SK-N-SH treated with all-trans-retinoic acid at 6 μM for 48 hours (cell line): ENCODE results near the gene SNX15.

Experiments used
- ATAC-seq: fragments of 200-7000 bp; cut with Tn5 transposase; 3 replicates; pipeline ENCODE4 v1.9.1; 2020; ENCODE audit warnings: mild to moderate bottlenecking, moderate library complexity
- ARNTL ChIP-seq: fragments of 450-650 bp; formaldehyde crosslinking; IDR thresholded peaks from 2 replicates; pipeline ENCODE4 v1.5.0; 2020; ENCODE audit warnings: low read depth, mild to moderate bottlenecking, moderate library complexity, borderline replicate concordance
- BACH2 ChIP-seq: fragments of 250-450 bp; sonication (Bioruptor Pico); IDR thresholded peaks from 2 replicates; pipeline ENCODE4 v1.9.0; 2021; ENCODE audit warnings: mild to moderate bottlenecking, borderline replicate concordance
- CREB5 ChIP-seq: fragments of 250-450 bp; sonication (Bioruptor Pico); IDR thresholded peaks from 2 replicates; pipeline ENCODE4 v1.5.1; 2020; ENCODE audit warnings: low read depth, mild to moderate bottlenecking, moderate library complexity
- CSDC2 ChIP-seq: fragments of 250-450 bp; sonication (Bioruptor Pico); IDR thresholded peaks from 2 replicates; pipeline ENCODE4 v1.5.0; 2020; ENCODE audit warnings: mild to moderate bottlenecking, moderate library complexity
- CSRNP3 ChIP-seq: fragments of 250-450 bp; sonication (Bioruptor Pico); IDR thresholded peaks from 2 replicates; pipeline ENCODE4 v1.5.1; 2021; ENCODE audit warnings: mild to moderate bottlenecking, moderate library complexity
- ESRRG ChIP-seq: fragments of 250-450 bp; sonication (Bioruptor Pico); IDR thresholded peaks from 2 replicates; pipeline ENCODE4 v1.6.1; 2021; ENCODE audit warnings: mild to moderate bottlenecking
- GLIS3 ChIP-seq: fragments of 250-450 bp; sonication (Bioruptor Pico); IDR thresholded peaks from 2 replicates; pipeline ENCODE4 v1.5.0; 2020; ENCODE audit warnings: mild to moderate bottlenecking, moderate library complexity
- ISL1 ChIP-seq: fragments of 250-450 bp; sonication (Bioruptor Pico); IDR thresholded peaks from 2 replicates; pipeline ENCODE4 v2.1.2; 2022; ENCODE audit warnings: mild to moderate bottlenecking, moderate library complexity
- OSR1 ChIP-seq: fragments of 250-450 bp; sonication (Bioruptor Pico); IDR thresholded peaks from 2 replicates; pipeline ENCODE4 v1.8.0; 2022; ENCODE audit warnings: moderate library complexity, mild to moderate bottlenecking, inconsistent platforms
- PATZ1 ChIP-seq: fragments of 250-450 bp; sonication (Bioruptor Pico); IDR thresholded peaks from 2 replicates; pipeline ENCODE4 v1.8.0; 2020; ENCODE audit warnings: mild to moderate bottlenecking, moderate library complexity, borderline replicate concordance
- POU6F1 ChIP-seq: fragments of 250-450 bp; sonication (Bioruptor Pico); IDR thresholded peaks from 2 replicates; pipeline ENCODE4 v1.8.0; 2021; ENCODE audit warnings: low read depth, mild to moderate bottlenecking, moderate library complexity, borderline replicate concordance
- RARB ChIP-seq: fragments of 250-450 bp; sonication (Bioruptor Pico); IDR thresholded peaks from 2 replicates; pipeline ENCODE4 v1.8.0; 2021; ENCODE audit warnings: mild to moderate bottlenecking, moderate library complexity
- SNAI2 ChIP-seq: fragments of 250-450 bp; sonication (Bioruptor Pico); IDR thresholded peaks from 2 replicates; pipeline ENCODE4 v1.5.0; 2020; ENCODE audit warnings: mild to moderate bottlenecking, moderate library complexity
- TCF4 ChIP-seq: fragments of 250-450 bp; sonication (Bioruptor Pico); IDR thresholded peaks from 2 replicates; pipeline ENCODE4 v1.8.0; 2021; ENCODE audit warnings: mild to moderate bottlenecking, moderate library complexity, borderline replicate concordance
- TSHZ2 ChIP-seq: fragments of 250-450 bp; sonication (Bioruptor Pico); IDR thresholded peaks from 2 replicates; pipeline ENCODE4 v1.5.0; 2020; ENCODE audit warnings: mild to moderate bottlenecking, moderate library complexity
- ZC3H10 ChIP-seq: fragments of 250-450 bp; sonication (Bioruptor Pico); IDR thresholded peaks from 2 replicates; pipeline ENCODE4 v1.5.1; 2021; ENCODE audit warnings: mild to moderate bottlenecking, moderate library complexity
- ZFP3 ChIP-seq: fragments of 250-450 bp; sonication (Bioruptor Pico); IDR thresholded peaks from 2 replicates; pipeline ENCODE4 v1.5.0; 2020; ENCODE audit warnings: mild to moderate bottlenecking, moderate library complexity
- ZFP30 ChIP-seq: fragments of 450-650 bp; formaldehyde crosslinking; IDR thresholded peaks from 2 replicates; pipeline ENCODE4 v1.5.0; 2022; ENCODE audit warnings: mild to moderate bottlenecking, moderate library complexity
- ZNF565 ChIP-seq: fragments of 450-650 bp; formaldehyde crosslinking; conservative IDR thresholded peaks from 2 replicates; pipeline ENCODE4 v1.5.0; 2020; ENCODE audit warnings: low read depth, mild to moderate bottlenecking, moderate library complexity
- ZNF70 ChIP-seq: fragments of 450-650 bp; formaldehyde crosslinking; IDR thresholded peaks from 2 replicates; pipeline ENCODE4 v1.5.0; 2020; ENCODE audit warnings: mild to moderate bottlenecking, moderate library complexity
- ZNF8 ChIP-seq: fragments of 450-650 bp; formaldehyde crosslinking; IDR thresholded peaks from 2 replicates; pipeline ENCODE4 v1.5.0; 2020; ENCODE audit warnings: mild to moderate bottlenecking, moderate library complexity

Gene SNX15

GRCh38 chr11:65032216-65032615 lies 5.0 kb downstream of the SNX15 start:
- no peak for TF ChIP-seq BACH2 (CRISPR knock-in tag)
- TF ChIP-seq ZFP30 = no peak
- TF ChIP-seq POU6F1 = no peak
- no peak for TF ChIP-seq CREB5 (CRISPR knock-in tag)
- TF ChIP-seq, all 23 proteins: peak for 0
- no peak for ATAC-seq

- TF ChIP-seq TSHZ2 (CRISPR knock-in tag) = no peak
- TF ChIP-seq CSDC2 (CRISPR knock-in tag) = no peak
- no peak for TF ChIP-seq CREB5 (CRISPR knock-in tag)
- TF ChIP-seq CSRNP3 (CRISPR knock-in tag) = no peak
- no peak for TF ChIP-seq SNAI2 (CRISPR knock-in tag)
- TF ChIP-seq OSR1 (CRISPR knock-in tag) = no peak
- no peak for TF ChIP-seq ZNF70 (CRISPR knock-in tag)
- TF ChIP-seq PATZ1 (CRISPR knock-in tag) = no peak
- TF ChIP-seq ZFP3 (CRISPR knock-in tag) = no peak
- TF ChIP-seq POU6F1 = no peak
- no peak for TF ChIP-seq ZC3H10 (CRISPR knock-in tag)
- no peak for TF ChIP-seq ISL1 (CRISPR knock-in tag)
- no peak for TF ChIP-seq ZNF8 (CRISPR knock-in tag)
- no peak for TF ChIP-seq ZFP30
- TF ChIP-seq ARNTL (CRISPR knock-in tag) = no peak
- TF ChIP-seq BACH2 (CRISPR knock-in tag) = no peak
- TF ChIP-seq TCF4 (CRISPR knock-in tag) = no peak
- TF ChIP-seq ZNF565 = no peak
- no peak for ATAC-seq
Measured at GRCh38 chr11:65034423-65034822, 7.2 kb downstream of the SNX15 start.

GRCh38 chr11:65035579-65035978 lies 8.3 kb downstream of the SNX15 start:
- ATAC-seq = no peak
- TF ChIP-seq ZC3H10 (CRISPR knock-in tag) (no peak), ZNF70 (CRISPR knock-in tag) (no peak), ZNF8 (CRISPR knock-in tag) (no peak), RARB (CRISPR knock-in tag) (no peak), PATZ1 (CRISPR knock-in tag) (no peak), ISL1 (CRISPR knock-in tag) (no peak), GLIS3 (CRISPR knock-in tag) (no peak), BACH2 (CRISPR knock-in tag) (no peak), ZFP30 (no peak), ESRRG (CRISPR knock-in tag) (no peak), ZNF565 (no peak), ARNTL (CRISPR knock-in tag) (no peak), ZFP3 (CRISPR knock-in tag) (no peak)
